Measurements from ENCODE around the gene VGLL4.
"Not testable (repeated sequence)": the region's sequence is repeated elsewhere in the genome, so short reads cannot be mapped to it uniquely, and the experiment has no call there.

Gene VGLL4

DNA sequence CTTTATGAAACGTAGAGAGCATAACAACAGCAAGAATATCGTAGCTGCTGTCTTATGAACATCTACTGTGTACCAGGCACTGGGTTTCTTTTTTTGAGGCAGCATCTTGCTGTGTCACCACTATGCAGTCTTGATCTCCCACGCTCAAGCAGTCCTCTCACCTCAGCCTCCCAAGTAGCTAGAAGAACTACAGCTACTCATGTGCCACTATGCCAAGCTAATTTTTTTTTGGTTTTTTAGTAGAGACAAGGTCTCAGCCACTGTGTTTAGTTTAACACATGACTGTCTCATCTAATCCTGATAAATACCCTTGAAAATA is 129.9 kb downstream of the VGLL4 start:
- DNase-seq (ENCODE audit: low read depth in 1 of 2, low spot score in 1 of 2), result no peak
- H3K27me3 ChIP-seq (ENCODE audit: insufficient read depth, poor library complexity, severe bottlenecking), result no peaks in the 10 kb centered on the region
- no peak overlapping the region for H3K4me3 ChIP-seq (replicated peaks; ENCODE audit: insufficient read depth, low read length)
- H3K27ac ChIP-seq (replicated peaks), result no peak overlapping the region
- no peak for TF ChIP-seq SPI1 (IDR thresholded peaks at IDR 0.05; ENCODE audit: borderline replicate concordance, low read depth)
- TF ChIP-seq POLR2AphosphoS5 (IDR thresholded peaks at IDR 0.05; ENCODE audit: low read depth), result no peak
- TF ChIP-seq, protein P1, sequence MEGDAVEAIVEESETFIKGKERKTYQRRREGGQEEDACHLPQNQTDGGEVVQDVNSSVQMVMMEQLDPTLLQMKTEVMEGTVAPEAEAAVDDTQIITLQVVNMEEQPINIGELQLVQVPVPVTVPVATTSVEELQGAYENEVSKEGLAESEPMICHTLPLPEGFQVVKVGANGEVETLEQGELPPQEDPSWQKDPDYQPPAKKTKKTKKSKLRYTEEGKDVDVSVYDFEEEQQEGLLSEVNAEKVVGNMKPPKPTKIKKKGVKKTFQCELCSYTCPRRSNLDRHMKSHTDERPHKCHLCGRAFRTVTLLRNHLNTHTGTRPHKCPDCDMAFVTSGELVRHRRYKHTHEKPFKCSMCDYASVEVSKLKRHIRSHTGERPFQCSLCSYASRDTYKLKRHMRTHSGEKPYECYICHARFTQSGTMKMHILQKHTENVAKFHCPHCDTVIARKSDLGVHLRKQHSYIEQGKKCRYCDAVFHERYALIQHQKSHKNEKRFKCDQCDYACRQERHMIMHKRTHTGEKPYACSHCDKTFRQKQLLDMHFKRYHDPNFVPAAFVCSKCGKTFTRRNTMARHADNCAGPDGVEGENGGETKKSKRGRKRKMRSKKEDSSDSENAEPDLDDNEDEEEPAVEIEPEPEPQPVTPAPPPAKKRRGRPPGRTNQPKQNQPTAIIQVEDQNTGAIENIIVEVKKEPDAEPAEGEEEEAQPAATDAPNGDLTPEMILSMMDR (IDR thresholded peaks at IDR 0.05; ENCODE audit: insufficient read depth, low read length), result no peak
- TF ChIP-seq, protein P2, sequence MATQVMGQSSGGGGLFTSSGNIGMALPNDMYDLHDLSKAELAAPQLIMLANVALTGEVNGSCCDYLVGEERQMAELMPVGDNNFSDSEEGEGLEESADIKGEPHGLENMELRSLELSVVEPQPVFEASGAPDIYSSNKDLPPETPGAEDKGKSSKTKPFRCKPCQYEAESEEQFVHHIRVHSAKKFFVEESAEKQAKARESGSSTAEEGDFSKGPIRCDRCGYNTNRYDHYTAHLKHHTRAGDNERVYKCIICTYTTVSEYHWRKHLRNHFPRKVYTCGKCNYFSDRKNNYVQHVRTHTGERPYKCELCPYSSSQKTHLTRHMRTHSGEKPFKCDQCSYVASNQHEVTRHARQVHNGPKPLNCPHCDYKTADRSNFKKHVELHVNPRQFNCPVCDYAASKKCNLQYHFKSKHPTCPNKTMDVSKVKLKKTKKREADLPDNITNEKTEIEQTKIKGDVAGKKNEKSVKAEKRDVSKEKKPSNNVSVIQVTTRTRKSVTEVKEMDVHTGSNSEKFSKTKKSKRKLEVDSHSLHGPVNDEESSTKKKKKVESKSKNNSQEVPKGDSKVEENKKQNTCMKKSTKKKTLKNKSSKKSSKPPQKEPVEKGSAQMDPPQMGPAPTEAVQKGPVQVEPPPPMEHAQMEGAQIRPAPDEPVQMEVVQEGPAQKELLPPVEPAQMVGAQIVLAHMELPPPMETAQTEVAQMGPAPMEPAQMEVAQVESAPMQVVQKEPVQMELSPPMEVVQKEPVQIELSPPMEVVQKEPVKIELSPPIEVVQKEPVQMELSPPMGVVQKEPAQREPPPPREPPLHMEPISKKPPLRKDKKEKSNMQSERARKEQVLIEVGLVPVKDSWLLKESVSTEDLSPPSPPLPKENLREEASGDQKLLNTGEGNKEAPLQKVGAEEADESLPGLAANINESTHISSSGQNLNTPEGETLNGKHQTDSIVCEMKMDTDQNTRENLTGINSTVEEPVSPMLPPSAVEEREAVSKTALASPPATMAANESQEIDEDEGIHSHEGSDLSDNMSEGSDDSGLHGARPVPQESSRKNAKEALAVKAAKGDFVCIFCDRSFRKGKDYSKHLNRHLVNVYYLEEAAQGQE (IDR thresholded peaks at IDR 0.05; ENCODE audit: insufficient replicate concordance, low read depth), result no peak
- TF ChIP-seq GABPA (IDR thresholded peaks at IDR 0.05; ENCODE audit: low read depth), result no peak

DNA sequence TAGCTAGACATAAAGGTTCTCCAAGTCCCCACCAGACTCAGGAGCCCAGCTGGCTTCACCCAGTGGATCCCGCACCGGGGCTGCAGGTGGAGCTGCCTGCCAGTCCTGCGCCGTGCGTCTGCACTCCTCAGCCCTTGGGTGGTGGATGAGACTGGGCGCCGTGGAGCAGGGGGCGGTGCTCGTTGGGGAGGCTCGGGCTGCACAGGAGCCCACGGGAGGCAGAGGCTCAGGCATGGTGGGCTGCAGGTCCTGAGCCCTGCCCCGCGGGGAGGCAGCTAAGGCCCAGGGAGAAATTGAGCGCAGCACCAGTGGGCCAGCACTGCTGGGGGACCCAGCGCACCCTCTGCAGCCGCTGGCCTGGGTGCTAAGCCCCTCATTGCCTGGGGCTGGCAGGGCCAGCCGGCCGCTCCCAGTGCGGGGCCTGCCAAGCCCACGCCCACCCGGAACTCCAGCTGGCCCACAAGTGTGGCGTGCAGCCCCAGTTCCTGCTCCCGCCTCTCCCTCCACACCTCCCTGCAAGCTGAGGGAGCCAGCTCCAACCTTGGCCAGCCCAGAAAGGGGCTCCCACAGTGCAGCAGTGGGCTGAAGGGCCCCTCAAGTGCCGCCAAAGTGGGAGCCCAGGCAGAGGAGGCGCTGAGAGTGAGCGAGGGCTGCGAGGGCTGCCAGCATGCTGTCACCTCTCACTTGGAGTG is 130.4 kb downstream of the VGLL4 start:
- not testable (repeated sequence) for DNase-seq (ENCODE audit: low read depth in 1 of 2, low spot score in 1 of 2); H3K4me3 ChIP-seq (replicated peaks; ENCODE audit: insufficient read depth, low read length); H3K27me3 ChIP-seq (ENCODE audit: insufficient read depth, poor library complexity, severe bottlenecking); H3K27ac ChIP-seq (replicated peaks)

DNA sequence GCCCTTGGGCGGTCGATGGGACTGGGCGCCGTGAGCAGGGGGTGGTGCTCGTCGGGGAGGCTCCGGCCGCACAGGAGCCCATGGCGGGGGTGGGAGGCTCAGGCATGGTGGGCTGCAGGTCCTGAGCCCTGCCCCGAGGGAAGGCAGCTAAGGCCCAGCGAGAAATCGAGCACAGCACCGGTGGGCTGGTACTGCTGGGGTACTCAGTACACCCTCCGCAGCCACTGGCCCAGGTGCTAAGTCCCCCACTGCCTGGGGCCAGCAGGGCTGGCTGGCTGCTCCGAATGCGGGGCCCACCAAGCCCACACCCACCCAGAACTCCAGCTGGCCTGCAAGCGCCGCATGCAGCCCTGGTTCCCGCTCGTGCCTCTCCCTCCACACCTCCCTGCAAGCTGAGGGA is 132.1 kb downstream of the VGLL4 start:
- DNase-seq (ENCODE audit: low read depth in 1 of 2, low spot score in 1 of 2); H3K27me3 ChIP-seq (ENCODE audit: insufficient read depth, poor library complexity, severe bottlenecking); H3K4me3 ChIP-seq (replicated peaks; ENCODE audit: insufficient read depth, low read length); H3K27ac ChIP-seq (replicated peaks): not testable (repeated sequence)

DNA sequence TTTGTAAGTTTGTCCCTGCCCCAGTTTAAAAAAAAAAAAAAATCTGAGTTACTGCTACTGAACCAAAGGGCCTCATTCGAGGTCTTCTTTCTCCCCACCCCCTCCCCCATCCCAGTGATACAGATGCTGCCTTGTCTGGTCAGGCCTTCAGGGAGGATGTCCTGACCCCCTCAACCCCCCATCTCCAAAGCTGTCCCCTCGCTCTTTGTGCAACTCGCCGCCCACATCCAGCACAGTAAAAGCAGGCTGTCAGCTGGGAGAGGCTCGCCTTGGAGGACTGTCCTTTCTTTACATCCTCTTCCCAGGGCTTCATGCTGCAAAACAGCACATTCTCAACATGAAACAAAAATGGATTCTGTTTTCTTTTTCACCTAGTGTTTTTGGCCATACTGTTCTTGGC is 133.4 kb downstream of the VGLL4 start:
- Histone ChIP-seq H3K4me3 (replicated peaks; ENCODE audit: insufficient read depth, low read length) (no peak overlapping the region), H3K27me3 (ENCODE audit: insufficient read depth, poor library complexity, severe bottlenecking) (no peaks in the 10 kb centered on the region), H3K27ac (replicated peaks) (no peak overlapping the region)
- TF ChIP-seq, protein P1 (IDR thresholded peaks at IDR 0.05; ENCODE audit: insufficient read depth, low read length), result no peak
- TF ChIP-seq, protein P2 (IDR thresholded peaks at IDR 0.05; ENCODE audit: insufficient replicate concordance, low read depth), result no peak
- TF ChIP-seq SPI1 (IDR thresholded peaks at IDR 0.05; ENCODE audit: borderline replicate concordance, low read depth) (no peak), POLR2AphosphoS5 (IDR thresholded peaks at IDR 0.05; ENCODE audit: low read depth) (no peak)
- DNase-seq (ENCODE audit: low read depth in 1 of 2, low spot score in 1 of 2), result no peak

DNA sequence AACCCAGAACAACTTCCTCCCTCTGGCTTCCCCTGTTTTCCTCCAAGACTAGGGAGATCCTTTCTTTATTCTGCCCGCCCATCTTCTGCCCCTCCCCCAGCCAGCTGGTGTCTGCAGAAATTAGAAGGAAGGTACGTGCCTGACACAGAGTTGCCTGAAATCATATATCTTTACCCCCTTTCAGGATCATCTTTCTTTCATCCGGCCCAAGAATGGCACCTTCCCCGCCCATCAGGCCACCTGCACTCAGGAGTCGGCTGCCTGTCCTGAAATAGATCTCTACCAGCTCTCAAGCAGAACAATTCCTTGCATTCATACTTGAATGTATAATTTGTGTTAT is 133.7 kb downstream of the VGLL4 start:
- Histone ChIP-seq H3K4me3 (replicated peaks; ENCODE audit: insufficient read depth, low read length) (no peak overlapping the region), H3K27ac (replicated peaks) (no peak overlapping the region), H3K27me3 (ENCODE audit: insufficient read depth, poor library complexity, severe bottlenecking) (no peaks in the 10 kb centered on the region)
- DNase-seq (ENCODE audit: low read depth in 1 of 2, low spot score in 1 of 2), result no peak
- TF ChIP-seq POLR2AphosphoS5 (IDR thresholded peaks at IDR 0.05; ENCODE audit: low read depth), result no peak
- TF ChIP-seq GABPA (IDR thresholded peaks at IDR 0.05; ENCODE audit: low read depth), result no peak
- TF ChIP-seq SPI1 (IDR thresholded peaks at IDR 0.05; ENCODE audit: borderline replicate concordance, low read depth), result no peak
- TF ChIP-seq, protein P2 (IDR thresholded peaks at IDR 0.05; ENCODE audit: insufficient replicate concordance, low read depth), result no peak
- TF ChIP-seq, protein P1 (IDR thresholded peaks at IDR 0.05; ENCODE audit: insufficient read depth, low read length), result no peak

Data from HL-60 (cell line).